Endothelial cell of umbilical vein (primary cell): ENCODE data around the gene OR13C3. TPM values are rescaled to one million over a fixed set of nuclear protein-coding genes. Genes with fewer than 3 reads are reported as not detected.

Source experiments
- BruUV-seq: library from RNA; stranded (reverse); fragments of 400-500 nt; replicated peaks from 2 replicates; lab custom pipeline; 2021; lab: Mats Ljungman, UMichigan
- CTCF ChIA-PET: fragments of 300-600, 350-600 bp; sonication (Branson Sonifier 250); formaldehyde crosslinking; loops from one replicate; lab custom pipeline; 2021; ENCODE audit warnings: antibody characterized with exemption, inconsistent platforms; lab: Charles Lee
- POLR2A ChIA-PET: fragments of 300-600, 350-600 bp; sonication (Branson Sonifier 250); formaldehyde crosslinking; loops from one replicate; lab custom pipeline; 2021; ENCODE audit warnings: antibody characterized with exemption, inconsistent platforms; lab: Charles Lee
- DNase-seq: peaks from one replicate; pipeline ENCODE4 v3.0.0-alpha.2; 2011; ENCODE audit warnings: low read depth, low spot score
- FAIRE-seq: peaks from 2 replicates; lab custom pipeline; 2011; peaks lifted over from hg19 to GRCh38; lab: Jason Lieb, UNC
- H2AFZ ChIP-seq: 2 replicates; pipeline ENCODE4 v1.6.0; 2012; ENCODE audit warnings: low read depth, low read length, control low read depth, inconsistent platforms
- H3K27ac ChIP-seq: 2 replicates; pipeline ENCODE4 v1.5.1; 2011; ENCODE audit warnings: low read depth, mild to moderate bottlenecking, control low read depth, low read length, moderate library complexity; ENCODE audit not compliant: insufficient read depth
- H3K27me3 ChIP-seq, 2 experiments: 2 replicates each; pipeline versions ENCODE4 v1.6.0 to v1.6.1; 2011; ENCODE audit warnings: low read length in 2 of 2, mixed read lengths in 1 of 2; ENCODE audit not compliant: control insufficient read depth in 2 of 2, insufficient read depth in 2 of 2
- H3K36me3 ChIP-seq, 2 experiments: 2 replicates in 1 of 2; 3 replicates in 1 of 2; pipeline ENCODE4 v1.5.1; 2011; ENCODE audit warnings: low read length in 2 of 2, mild to moderate bottlenecking in 1 of 2, moderate library complexity in 1 of 2; ENCODE audit not compliant: control insufficient read depth in 2 of 2, insufficient read depth in 2 of 2; ENCODE audit errors: extremely low read depth in 1 of 2
- H3K4me1 ChIP-seq: 3 replicates; pipeline ENCODE4 v1.5.1; 2011; ENCODE audit warnings: mild to moderate bottlenecking, low read length; ENCODE audit not compliant: control insufficient read depth, insufficient read depth; ENCODE audit errors: extremely low read depth
- H3K4me2 ChIP-seq: 2 replicates; pipeline ENCODE4 v1.6.1; 2011; ENCODE audit warnings: low read length, control low read depth, mixed read lengths; ENCODE audit not compliant: insufficient read depth
- H3K4me3 ChIP-seq, 3 experiments: fragments of 200-600 bp in 1 of 3; sonication (generic), shearing (Covaris generic) in 1 of 3; replicated peaks in 1 of 3; 2 replicates each; pipeline ENCODE4 v1.5.1; 2011 to 2016; ENCODE audit warnings: control low read depth in 3 of 3, low read length in 3 of 3, mild to moderate bottlenecking in 2 of 3, inconsistent platforms in 1 of 3, low read depth in 1 of 3, moderate library complexity in 1 of 3; ENCODE audit not compliant: insufficient read depth in 1 of 3
- H3K79me2 ChIP-seq: 2 replicates; pipeline ENCODE4 v1.6.0; 2012; ENCODE audit warnings: low read length, inconsistent platforms; ENCODE audit not compliant: control insufficient read depth, insufficient read depth
- H3K9ac ChIP-seq: replicated peaks from 2 replicates; pipeline ENCODE3; 2011; ENCODE audit warnings: low read length, control low read depth; ENCODE audit not compliant: insufficient read depth; ENCODE audit errors: extremely low read depth
- H3K9me1 ChIP-seq: replicated peaks from 3 replicates; pipeline ENCODE4 v1.6.0; 2011; ENCODE audit warnings: mild to moderate bottlenecking, low read length; ENCODE audit not compliant: control insufficient read depth, insufficient read depth; ENCODE audit errors: extremely low read depth
- H3K9me3 ChIP-seq: replicated peaks from 2 replicates; pipeline ENCODE4 v1.5.1; 2012; ENCODE audit warnings: low read length, inconsistent platforms; ENCODE audit not compliant: control insufficient read depth, insufficient read depth
- H4K20me1 ChIP-seq: replicated peaks from 2 replicates; pipeline ENCODE3; 2011; ENCODE audit warnings: mild to moderate bottlenecking, low read length; ENCODE audit not compliant: control insufficient read depth, insufficient read depth; ENCODE audit errors: extremely low read depth
- EZH2 ChIP-seq: IDR thresholded peaks from 2 replicates; pipeline ENCODE4 v1.6.1; 2012; ENCODE audit warnings: borderline replicate concordance, low read depth, mild to moderate bottlenecking, moderate library complexity, low read length, inconsistent platforms; ENCODE audit not compliant: severe bottlenecking
- GATA2 ChIP-seq: IDR thresholded peaks from 2 replicates; pipeline ENCODE4 v1.7.0; 2011; ENCODE audit warnings: low read depth, mild to moderate bottlenecking, moderate library complexity, mixed read lengths, low read length; ENCODE audit not compliant: insufficient read length, insufficient read depth
- JUN ChIP-seq: IDR thresholded peaks from 2 replicates; pipeline ENCODE4 v1.6.1; 2011; ENCODE audit warnings: borderline replicate concordance, low read depth; ENCODE audit not compliant: insufficient read length, insufficient read depth
- MAX ChIP-seq: IDR thresholded peaks from 2 replicates; pipeline ENCODE4 v1.6.1; 2011; ENCODE audit not compliant: insufficient read depth, insufficient read length
- POLR2A ChIP-seq: IDR thresholded peaks from 2 replicates; pipeline ENCODE4 v1.6.1; 2012; ENCODE audit warnings: low read depth, mild to moderate bottlenecking, control low read depth, low read length
- POLR2AphosphoS5 ChIP-seq: IDR thresholded peaks from 2 replicates; pipeline ENCODE4 v1.6.1; 2012; ENCODE audit warnings: low read depth, mild to moderate bottlenecking, control low read depth, low read length, moderate library complexity; ENCODE audit not compliant: insufficient read depth
- dilution Hi-C: fragments of 300-500 bp; cut with MboI; formaldehyde crosslinking; loops from one replicate; pipeline ENCODE4 v1.15.0; 2019; ENCODE audit warnings: low sequenced_read_pairs; ENCODE audit not compliant: extremely low pct_ligation_motif_present
- intact Hi-C: fragments of 100-400 bp; cut with micrococcal nuclease; formaldehyde crosslinking; loops from one replicate; pipeline ENCODE4 v1.10.0; 2022
- polyA plus RNA-seq, 4 experiments: library from polyadenylated mRNA; depleted of rRNA in 3 of 4; stranded (reverse) in 3 of 4; unstranded in 1 of 4; fragments of >200 nt; gene quantifications; 2 replicates each; pipeline versions ENCODE4 v1.2.1 to v1.2.3, GENCODE V29; 2011 to 2012; ENCODE audit warnings: missing spikeins in 1 of 4
- total RNA-seq: library from RNA; stranded (reverse); gene quantifications from 2 replicates; pipeline ENCODE4 v1.2.3, GENCODE V29; 2021
- TF ChIP-seq, protein P1 (sequence below), 2 donors: IDR thresholded peaks; 1 replicate in 1 of 2; 2 replicates in 1 of 2; pipeline ENCODE4 v1.5.1; 2011; ENCODE audit warnings: low read length in 2 of 2, mild to moderate bottlenecking in 2 of 2, moderate library complexity in 2 of 2, control low read depth in 1 of 2, inconsistent platforms in 1 of 2, low read depth in 1 of 2; ENCODE audit not compliant: insufficient read depth in 1 of 2; ENCODE audit errors: extremely low read depth in 1 of 2

Gene OR13C3
- total and polyA plus RNA-seq, 2 donors (not counting 3 experiments of a cell fraction or from before 2014, with no cell fraction given): not detected

GRCh38 chr9:104503440-104503839 is 33.2 kb downstream of the OR13C3 start:
- Histone ChIP-seq H3K27ac (no peak overlapping the region), H3K9me3 (no peaks in the 10 kb centered on the region), H3K9ac (no peak overlapping the region), H4K20me1 (no peaks in the 10 kb centered on the region), H3K79me2 (no peaks in the 10 kb centered on the region), H2AFZ (no peak overlapping the region), H3K36me3 (no peaks in the 10 kb centered on the region), H3K4me3 (no peak overlapping the region), H3K4me2 (no peak overlapping the region), H3K9me1 (no peaks in the 10 kb centered on the region), H3K4me1 (no peaks in the 10 kb centered on the region), H3K27me3 (no peaks in the 10 kb centered on the region)
- no peak for DNase-seq
- TF ChIP-seq EZH2 (no peak), MAX (no peak), POLR2AphosphoS5 (no peak), JUN (no peak), GATA2 (no peak), POLR2A (no peak)
- TF ChIP-seq, protein P1, sequence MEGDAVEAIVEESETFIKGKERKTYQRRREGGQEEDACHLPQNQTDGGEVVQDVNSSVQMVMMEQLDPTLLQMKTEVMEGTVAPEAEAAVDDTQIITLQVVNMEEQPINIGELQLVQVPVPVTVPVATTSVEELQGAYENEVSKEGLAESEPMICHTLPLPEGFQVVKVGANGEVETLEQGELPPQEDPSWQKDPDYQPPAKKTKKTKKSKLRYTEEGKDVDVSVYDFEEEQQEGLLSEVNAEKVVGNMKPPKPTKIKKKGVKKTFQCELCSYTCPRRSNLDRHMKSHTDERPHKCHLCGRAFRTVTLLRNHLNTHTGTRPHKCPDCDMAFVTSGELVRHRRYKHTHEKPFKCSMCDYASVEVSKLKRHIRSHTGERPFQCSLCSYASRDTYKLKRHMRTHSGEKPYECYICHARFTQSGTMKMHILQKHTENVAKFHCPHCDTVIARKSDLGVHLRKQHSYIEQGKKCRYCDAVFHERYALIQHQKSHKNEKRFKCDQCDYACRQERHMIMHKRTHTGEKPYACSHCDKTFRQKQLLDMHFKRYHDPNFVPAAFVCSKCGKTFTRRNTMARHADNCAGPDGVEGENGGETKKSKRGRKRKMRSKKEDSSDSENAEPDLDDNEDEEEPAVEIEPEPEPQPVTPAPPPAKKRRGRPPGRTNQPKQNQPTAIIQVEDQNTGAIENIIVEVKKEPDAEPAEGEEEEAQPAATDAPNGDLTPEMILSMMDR (IDR thresholded peaks at IDR 0.05; ENCODE audit: extremely low read depth in 1 of 2, insufficient read depth in 1 of 2, low read depth in 1 of 2, low read length in 2 of 2): no peak
- CTCF ChIA-PET: no interaction called here
- BruUV-seq: no TSS peak
- dilution Hi-C loops: no loop called here
- FAIRE-seq: no peak
- intact Hi-C loops: no loop called here
- POLR2A ChIA-PET: no interaction called here
